Measurements from ENCODE around the gene APOA5.

Gene APOA5

DNA sequence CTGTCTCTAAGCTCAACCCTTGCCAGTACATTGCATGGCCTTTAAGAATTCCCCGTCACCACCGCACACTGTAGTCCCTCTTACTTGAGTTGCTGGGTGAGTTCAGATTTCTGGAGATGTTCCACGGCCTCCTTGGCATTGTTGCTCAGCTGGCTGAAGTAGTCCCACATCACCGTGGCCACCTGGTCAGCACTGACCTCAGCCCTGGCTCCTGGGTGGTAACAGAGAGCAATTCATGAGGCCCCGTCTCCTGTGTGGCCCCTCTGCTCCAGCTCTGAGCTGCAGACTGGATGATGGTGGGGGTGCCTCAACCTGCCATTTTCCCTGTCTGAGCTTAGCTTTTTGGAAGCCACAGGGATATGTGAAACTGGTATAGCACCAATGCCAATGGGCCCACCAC lies 30.9 kb upstream of the APOA5 start:
- H3K9me3 ChIP-seq (replicated peaks in 1 of 11), result no peaks in the 10 kb centered on the region
- H3K27me3 ChIP-seq, result no peaks in the 10 kb centered on the region
- H3K4me1 ChIP-seq, result no peaks in the 10 kb centered on the region
- H3K9ac ChIP-seq, result no peak overlapping the region
- H3K36me3 ChIP-seq, result no peaks in the 10 kb centered on the region
- no peak overlapping the region for H3K4me3 ChIP-seq
- no peak for TF ChIP-seq Cebpa-rat (IDR thresholded peaks at IDR 0.05)
- no peaks in the 10 kb centered on the region for H4K20me1 ChIP-seq
- no peak overlapping the region for H3K27ac ChIP-seq
- no peak overlapping the region for H3K4me2 ChIP-seq

DNA sequence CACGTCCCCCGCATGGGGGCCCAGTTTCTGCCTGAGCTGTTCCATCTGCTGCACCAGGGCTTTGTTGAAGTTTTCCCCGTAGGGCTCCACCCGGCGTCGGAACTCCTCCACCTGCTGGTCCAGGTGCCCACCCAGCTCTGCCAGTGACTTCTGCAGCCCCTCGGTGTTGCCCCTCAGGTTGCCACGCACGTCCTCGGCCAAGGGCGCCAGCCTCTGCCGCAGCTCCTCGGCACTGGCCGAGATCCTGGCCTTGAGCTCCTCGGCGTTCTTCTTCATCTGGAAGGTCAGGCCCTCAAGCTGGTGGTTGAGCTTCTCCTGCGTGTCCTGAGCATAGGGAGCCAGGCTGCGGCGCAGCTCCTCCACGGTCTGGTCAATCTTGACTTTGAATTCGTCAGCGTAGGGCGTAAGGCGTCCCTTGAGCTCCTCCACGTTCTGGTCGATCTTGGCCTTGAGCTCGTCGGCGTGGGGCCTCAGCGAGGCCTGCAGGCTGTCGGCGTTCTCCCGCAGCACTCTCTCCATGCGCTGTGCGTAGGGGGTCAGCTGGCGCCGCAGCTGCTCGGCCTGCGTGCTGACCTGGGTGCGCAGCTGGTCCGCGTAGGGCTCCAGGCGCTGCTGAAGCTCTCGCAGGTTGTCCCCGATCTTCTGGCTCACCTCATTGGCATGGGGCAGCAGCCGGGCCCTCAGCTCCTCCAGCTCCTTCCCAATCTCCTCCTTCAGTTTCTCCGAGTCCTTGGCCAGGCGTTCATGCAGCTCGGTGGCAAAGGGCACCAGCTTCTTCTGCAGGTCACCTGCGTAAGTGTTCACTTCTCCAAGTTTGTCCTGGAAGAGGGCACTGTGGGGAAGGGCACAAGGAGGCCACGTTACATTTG lies 29.6 kb upstream of the APOA5 start:
- no peak overlapping the region for H3K9ac ChIP-seq
- H3K36me3 ChIP-seq, result no peaks in the 10 kb centered on the region
- H3K9me3 ChIP-seq (replicated peaks in 1 of 11), result no peaks in the 10 kb centered on the region
- no peak overlapping the region for H3K27ac ChIP-seq
- H3K4me2 ChIP-seq, result no peak overlapping the region
- H3K4me1 ChIP-seq, result no peaks in the 10 kb centered on the region
- no peaks in the 10 kb centered on the region for H4K20me1 ChIP-seq
- H3K4me3 ChIP-seq, result no peak overlapping the region
- no peak for TF ChIP-seq Cebpa-rat (IDR thresholded peaks at IDR 0.05)
- H3K27me3 ChIP-seq, result no peaks in the 10 kb centered on the region

DNA sequence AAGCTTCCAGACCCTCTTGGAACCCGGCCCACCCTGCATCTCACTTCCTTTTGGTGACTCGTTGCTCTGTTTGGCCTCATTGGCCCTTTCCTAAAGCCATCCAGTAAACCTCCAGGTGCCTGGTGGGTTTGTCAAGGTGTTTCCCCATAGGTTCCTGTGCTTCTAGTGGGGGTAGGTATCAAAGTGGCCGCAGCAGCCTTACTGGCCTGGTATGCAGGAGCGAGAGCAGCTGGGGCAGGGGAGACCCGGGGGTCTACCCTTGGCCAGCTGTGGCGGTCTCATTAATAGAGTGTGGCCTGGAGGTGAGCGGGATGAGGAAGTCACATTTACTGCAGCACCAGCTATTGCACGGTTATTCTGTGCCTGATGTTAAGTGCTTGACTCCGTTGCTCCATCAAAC lies 27.4 kb upstream of the APOA5 start:
- H3K36me3 ChIP-seq, result no peaks in the 10 kb centered on the region
- no peaks in the 10 kb centered on the region for H4K20me1 ChIP-seq
- no peaks in the 10 kb centered on the region for H3K27me3 ChIP-seq
- no peaks in the 10 kb centered on the region for H3K9me3 ChIP-seq (replicated peaks in 1 of 11)
- no peaks in the 10 kb centered on the region for H3K4me1 ChIP-seq
- H3K9ac ChIP-seq, result no peak overlapping the region
- TF ChIP-seq Cebpa-rat (IDR thresholded peaks at IDR 0.05), result no peak
- H3K27ac ChIP-seq, result no peak overlapping the region
- H3K4me3 ChIP-seq, result no peak overlapping the region
- H3K4me2 ChIP-seq, result no peak overlapping the region

DNA sequence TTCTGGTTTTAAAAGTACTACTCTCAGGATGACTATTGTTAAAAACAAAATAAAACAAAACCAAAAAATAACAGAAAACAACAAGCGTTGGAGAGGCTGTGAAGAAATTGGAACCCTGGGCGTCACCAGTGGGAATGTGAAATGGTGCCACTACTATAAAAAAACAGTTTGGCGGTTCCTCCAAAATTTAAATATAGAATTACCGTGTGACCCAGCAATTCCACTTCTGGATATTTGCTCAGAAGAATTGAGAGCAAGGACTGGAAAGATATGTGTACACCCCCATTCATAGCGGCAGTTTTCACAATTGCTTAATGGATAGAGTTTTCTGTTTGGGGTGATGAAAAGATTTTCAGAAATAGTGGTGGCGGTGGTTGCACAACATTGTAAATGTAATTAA lies 22.8 kb upstream of the APOA5 start:
- Histone ChIP-seq H3K4me2 (no peak overlapping the region), H3K4me3 (no peak overlapping the region), H3K4me1 (no peaks in the 10 kb centered on the region), H3K36me3 (no peaks in the 10 kb centered on the region), H3K9ac (no peak overlapping the region), H3K27me3 (no peaks in the 10 kb centered on the region), H3K9me3 (replicated peaks in 1 of 11) (no peaks in the 10 kb centered on the region), H4K20me1 (no peaks in the 10 kb centered on the region), H3K27ac (no peak overlapping the region)
- TF ChIP-seq Cebpa-rat (IDR thresholded peaks at IDR 0.05), result no peak

DNA sequence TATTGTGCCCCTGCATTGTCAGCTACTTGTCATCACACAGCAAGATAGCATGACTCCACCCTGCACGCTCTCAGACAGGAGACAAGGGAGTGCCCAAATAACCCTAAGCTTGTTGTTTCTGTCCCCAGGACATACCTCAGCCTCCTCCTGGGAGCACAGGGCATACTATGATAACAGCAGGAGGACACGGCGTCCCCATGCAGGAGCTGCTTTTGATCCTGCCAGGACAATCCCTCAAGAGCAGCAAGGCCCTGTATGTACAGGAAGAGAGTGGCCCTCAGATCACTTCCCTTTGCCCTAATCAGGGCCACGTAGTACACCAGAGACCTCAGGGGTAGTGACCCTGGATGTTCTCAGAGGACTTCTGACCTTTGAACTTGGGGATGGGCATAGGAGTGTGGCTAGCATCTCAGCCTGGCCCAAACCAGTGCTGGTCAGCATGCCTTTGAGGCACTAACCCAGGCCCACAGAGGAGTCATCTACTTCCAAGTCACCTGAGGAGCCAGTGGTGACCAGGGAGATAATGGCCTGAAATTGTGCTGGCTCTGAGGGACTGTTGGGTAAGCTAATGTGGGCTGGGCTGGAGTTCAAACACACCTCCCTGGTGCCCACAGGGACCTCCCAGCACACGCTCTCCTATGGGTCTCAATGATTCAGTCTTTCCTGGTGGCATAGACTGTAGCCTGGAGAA lies 22.2 kb upstream of the APOA5 start:
- H3K4me3 ChIP-seq, result no peak overlapping the region
- H3K9me3 ChIP-seq (replicated peaks in 1 of 11), result no peaks in the 10 kb centered on the region
- no peak for TF ChIP-seq Cebpa-rat (IDR thresholded peaks at IDR 0.05)
- no peaks in the 10 kb centered on the region for H4K20me1 ChIP-seq
- no peaks in the 10 kb centered on the region for H3K4me1 ChIP-seq
- no peaks in the 10 kb centered on the region for H3K36me3 ChIP-seq
- no peak overlapping the region for H3K9ac ChIP-seq
- no peak overlapping the region for H3K4me2 ChIP-seq
- no peaks in the 10 kb centered on the region for H3K27me3 ChIP-seq
- no peak overlapping the region for H3K27ac ChIP-seq

DNA sequence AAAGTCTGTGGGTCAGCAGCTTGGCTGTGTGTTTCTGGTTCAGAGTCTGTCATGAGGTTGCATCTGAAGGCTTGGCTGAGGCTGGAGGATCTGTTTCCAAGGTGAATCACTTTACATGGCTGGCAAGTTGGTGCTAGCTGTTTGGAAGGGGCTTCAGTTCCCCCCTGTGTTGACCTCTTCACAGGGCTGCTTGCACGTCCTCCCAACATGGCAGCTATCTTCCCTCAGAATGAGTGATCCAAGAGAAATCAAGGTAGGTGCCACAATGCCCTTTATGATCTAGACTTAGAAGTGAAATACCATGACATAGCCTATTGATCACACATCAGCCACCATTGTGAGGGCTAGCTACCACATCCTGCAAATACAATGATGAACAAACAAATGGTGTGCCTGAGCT lies 21.5 kb upstream of the APOA5 start:
- Histone ChIP-seq H3K4me1 (no peaks in the 10 kb centered on the region), H3K9me3 (replicated peaks in 1 of 11) (no peaks in the 10 kb centered on the region), H3K9ac (no peak overlapping the region), H4K20me1 (no peaks in the 10 kb centered on the region), H3K4me2 (no peak overlapping the region), H3K4me3 (no peak overlapping the region), H3K27me3 (no peaks in the 10 kb centered on the region), H3K36me3 (no peaks in the 10 kb centered on the region), H3K27ac (no peak overlapping the region)
- no peak for TF ChIP-seq Cebpa-rat (IDR thresholded peaks at IDR 0.05)

DNA sequence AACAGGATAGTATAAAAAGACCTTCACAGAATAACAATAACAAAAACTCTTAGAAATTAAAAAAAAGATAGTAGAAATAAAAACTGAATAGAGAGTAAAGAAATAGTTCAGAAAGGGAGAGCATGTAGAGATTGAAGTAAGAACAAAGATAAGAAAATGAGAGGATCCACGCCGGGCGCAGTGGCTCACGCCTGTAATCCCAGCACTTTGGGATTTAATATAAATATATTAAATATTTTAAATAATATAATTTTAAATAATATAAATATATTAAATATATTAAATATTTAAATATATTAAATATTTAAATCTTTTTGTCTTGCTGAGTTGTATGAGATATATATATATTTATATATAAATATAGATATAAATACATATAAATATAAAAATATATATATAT lies 20.4 kb upstream of the APOA5 start:
- no peaks in the 10 kb centered on the region for H3K9me3 ChIP-seq (replicated peaks in 1 of 11)
- no peaks in the 10 kb centered on the region for H3K36me3 ChIP-seq
- no peaks in the 10 kb centered on the region for H4K20me1 ChIP-seq
- no peak overlapping the region for H3K27ac ChIP-seq
- H3K4me1 ChIP-seq, result no peaks in the 10 kb centered on the region
- no peak for TF ChIP-seq Cebpa-rat (IDR thresholded peaks at IDR 0.05)
- no peak overlapping the region for H3K9ac ChIP-seq
- H3K4me3 ChIP-seq, result no peak overlapping the region
- H3K27me3 ChIP-seq, result no peaks in the 10 kb centered on the region
- H3K4me2 ChIP-seq, result no peak overlapping the region

DNA sequence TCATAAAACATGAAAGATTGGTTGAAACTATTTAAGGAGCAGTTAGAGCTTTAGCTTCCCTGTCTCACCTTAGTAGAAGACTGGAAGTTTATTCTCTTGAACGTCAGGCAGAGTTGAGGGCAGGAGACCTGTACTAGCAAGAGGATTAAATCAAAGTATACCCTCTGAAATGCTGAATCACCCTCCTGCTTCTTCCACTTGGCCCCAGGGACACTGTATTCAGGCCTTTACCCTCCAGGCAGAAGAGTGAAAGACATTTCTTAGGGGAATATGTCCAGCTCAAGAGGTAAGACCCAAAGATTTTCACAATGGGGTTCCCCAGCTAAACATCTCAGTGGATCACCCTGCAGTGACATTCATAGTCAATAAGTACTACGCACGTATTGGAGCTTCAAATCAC lies 19.5 kb upstream of the APOA5 start:
- no peaks in the 10 kb centered on the region for H4K20me1 ChIP-seq
- no peaks in the 10 kb centered on the region for H3K27me3 ChIP-seq
- H3K4me2 ChIP-seq, result no peak overlapping the region
- no peak overlapping the region for H3K27ac ChIP-seq
- H3K9ac ChIP-seq, result no peak overlapping the region
- no peak for TF ChIP-seq Cebpa-rat (IDR thresholded peaks at IDR 0.05)
- no peaks in the 10 kb centered on the region for H3K4me1 ChIP-seq
- H3K36me3 ChIP-seq, result no peaks in the 10 kb centered on the region
- H3K9me3 ChIP-seq (replicated peaks in 1 of 11), result no peaks in the 10 kb centered on the region
- no peak overlapping the region for H3K4me3 ChIP-seq

DNA sequence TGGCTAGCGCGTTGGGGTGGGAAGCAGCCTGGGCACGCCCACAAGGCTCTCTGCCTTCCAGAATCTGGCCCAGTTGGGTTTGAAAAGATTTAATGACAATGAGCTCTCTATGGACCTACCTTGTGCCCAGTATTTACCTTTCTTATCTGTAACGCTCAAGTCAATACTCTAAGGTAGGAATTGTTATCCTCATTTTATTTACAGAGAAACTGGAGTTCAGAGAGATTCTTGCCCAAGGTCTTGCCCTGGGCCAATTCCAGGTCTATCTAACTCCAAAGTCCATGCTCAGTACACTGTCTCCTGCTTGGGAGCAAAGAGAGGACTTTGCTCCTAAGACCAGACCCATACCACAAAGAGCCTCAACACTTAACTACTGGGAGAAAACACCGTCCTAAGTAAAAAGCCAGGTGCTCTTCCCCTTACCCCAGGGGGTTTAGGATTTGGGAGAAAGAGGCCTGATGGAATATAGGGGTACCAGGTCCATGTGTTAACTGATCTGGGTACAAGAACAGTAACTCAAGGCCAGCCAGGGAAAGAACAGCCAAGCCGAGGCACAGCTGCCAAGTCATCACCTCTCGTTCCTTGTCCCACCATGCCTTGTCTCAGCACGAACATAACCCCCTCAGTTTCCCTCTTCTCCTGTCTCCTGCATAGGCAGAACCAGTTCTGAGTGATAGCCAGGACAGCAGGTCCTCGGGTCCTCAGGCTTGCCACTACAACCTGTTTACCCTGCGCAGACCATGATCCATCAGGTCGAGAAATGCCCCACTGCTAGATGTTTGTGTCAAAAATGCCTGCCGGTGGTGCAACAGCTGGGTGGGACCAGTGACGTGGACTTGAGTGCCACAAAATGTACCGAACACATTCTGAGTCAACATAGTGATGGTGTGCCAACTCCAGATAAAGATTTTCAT lies 16.8 kb upstream of the APOA5 start:
- Histone ChIP-seq H3K4me3 (no peak overlapping the region), H3K36me3 (no peaks in the 10 kb centered on the region), H3K27ac (no peak overlapping the region), H3K9me3 (replicated peaks in 1 of 11) (no peaks in the 10 kb centered on the region), H3K4me1 (no peaks in the 10 kb centered on the region), H3K4me2 (no peak overlapping the region), H4K20me1 (no peaks in the 10 kb centered on the region), H3K27me3 (no peaks in the 10 kb centered on the region), H3K9ac (no peak overlapping the region)
- no peak for TF ChIP-seq Cebpa-rat (IDR thresholded peaks at IDR 0.05)

All from BLaER1 treated with 17β-estradiol and CSF1 and Interleukin-3, amounts not matched to agents 10 nM and 100 nM (cell line).